ENCODE results near the gene SUB1. TPM values are rescaled to one million over a fixed set of nuclear protein-coding genes. Genes with fewer than 3 reads are reported as not detected.

SUB1 gene
- total RNA-seq, 2 donors from 2014 or later = 145 to 209 TPM

GRCh38 chr5:32600054-32600622 is 14.8 kb downstream of the SUB1 start:
- TF ChIP-seq CTCF (IDR thresholded peaks at IDR 0.05) = no peak
- Histone ChIP-seq H3K27me3 (no peaks in the 10 kb centered on the region), H3K9me3 (no peaks in the 10 kb centered on the region), H3K4me3 (no peak overlapping the region), H3K27ac (peak overlapping the region in 1 of 2 donors; percentile 20), H3K36me3 (peaks cover 34% of the 10 kb centered on the region), H3K4me1 (peaks cover 0 to 45% of the 10 kb centered on the region in 2 donors)
- peak; percentile 16 for DNase-seq (ENCODE audit: low spot score)

- H3K9me3 ChIP-seq = no peaks in the 10 kb centered on the region
- no peak for DNase-seq (ENCODE audit: low spot score)
- peaks cover 28% of the 10 kb centered on the region for H3K36me3 ChIP-seq
- no peaks in the 10 kb centered on the region for H3K27me3 ChIP-seq
- TF ChIP-seq CTCF (IDR thresholded peaks at IDR 0.05) = no peak
- H3K4me3 ChIP-seq = no peak overlapping the region
- no peak overlapping the region for H3K27ac ChIP-seq
- H3K4me1 ChIP-seq = peaks cover 0 to 38% of the 10 kb centered on the region in 2 donors
These were observed 16.4 kb downstream of the SUB1 start for GRCh38 chr5:32601623-32602295.

GRCh38 chr5:32602906-32603305 is 17.5 kb downstream of the SUB1 start:
- Histone ChIP-seq H3K27me3 (no peaks in the 10 kb centered on the region), H3K4me3 (no peak overlapping the region), H3K9me3 (no peaks in the 10 kb centered on the region), H3K27ac (no peak overlapping the region), H3K36me3 (peaks cover 28% of the 10 kb centered on the region), H3K4me1 (peaks cover 0 to 26% of the 10 kb centered on the region in 2 donors)
- no peak for TF ChIP-seq CTCF (IDR thresholded peaks at IDR 0.05)
- DNase-seq (ENCODE audit: low spot score) = no peak

- no peak for TF ChIP-seq CTCF (IDR thresholded peaks at IDR 0.05)
- Histone ChIP-seq H3K27me3 (no peaks in the 10 kb centered on the region), H3K4me1 (peaks cover 0 to 14% of the 10 kb centered on the region in 2 donors), H3K9me3 (no peaks in the 10 kb centered on the region), H3K4me3 (no peak overlapping the region), H3K27ac (no peak overlapping the region), H3K36me3 (peaks cover 15% of the 10 kb centered on the region)
- peak; percentile 9 for DNase-seq (ENCODE audit: low spot score)
These were observed 19.7 kb downstream of the SUB1 start for GRCh38 chr5:32604800-32605765.

- H3K27me3 ChIP-seq = no peaks in the 10 kb centered on the region
- no peak for DNase-seq (ENCODE audit: low spot score)
- H3K4me1 ChIP-seq = peaks cover 0 to 8% of the 10 kb centered on the region in 2 donors
- peaks cover 15% of the 10 kb centered on the region for H3K36me3 ChIP-seq
- H3K27ac ChIP-seq = no peak overlapping the region
- no peak overlapping the region for H3K4me3 ChIP-seq
- TF ChIP-seq CTCF (IDR thresholded peaks at IDR 0.05) = no peak
- no peaks in the 10 kb centered on the region for H3K9me3 ChIP-seq
These were observed 20.4 kb downstream of the SUB1 start for GRCh38 chr5:32605766-32606152.
